Loucy (cell line): ENCODE data around the gene FAM135A.

Source experiments
- H2AFZ ChIP-seq: fragments of 200-600 bp; sonication (generic); 2 replicates; pipeline ENCODE4 v1.6.0; 2016; ENCODE audit warnings: antibody characterized with exemption, mild to moderate bottlenecking, low read length, moderate library complexity
- H3F3A ChIP-seq: fragments of 200-600 bp; 2 replicates; pipeline ENCODE4 v1.6.0; 2016; ENCODE audit warnings: antibody characterized with exemption, low read depth, mild to moderate bottlenecking
- H3K27me3 ChIP-seq: fragments of 200-600 bp; sonication (generic); 2 replicates; pipeline ENCODE4 v1.6.1; 2014; ENCODE audit warnings: low read length, mild to moderate bottlenecking; ENCODE audit not compliant: insufficient read depth, poor library complexity, severe bottlenecking
- H3K36me3 ChIP-seq: fragments of 200-600 bp; sonication (generic); 2 replicates; pipeline ENCODE4 v1.6.1; 2016; ENCODE audit warnings: low read length; ENCODE audit not compliant: insufficient read depth
- H3K4me1 ChIP-seq: fragments of 200-600 bp; sonication (generic); 2 replicates; pipeline ENCODE4 v1.5.1; 2014; ENCODE audit warnings: low read length, mild to moderate bottlenecking; ENCODE audit not compliant: insufficient read depth, poor library complexity, severe bottlenecking
- H3K4me2 ChIP-seq: fragments of 200-600 bp; sonication (generic); 2 replicates; pipeline ENCODE4 v1.6.0; 2014; ENCODE audit warnings: antibody characterized with exemption, low read length, low read depth, mild to moderate bottlenecking; ENCODE audit not compliant: poor library complexity, severe bottlenecking
- H3K4me3 ChIP-seq: fragments of 200-600 bp; sonication (generic); 2 replicates; pipeline ENCODE4 v1.5.1; 2014; ENCODE audit warnings: low read length, mild to moderate bottlenecking, mixed read lengths; ENCODE audit not compliant: poor library complexity, severe bottlenecking
- H3K79me2 ChIP-seq: fragments of 200-600 bp; sonication (generic); 2 replicates; pipeline ENCODE4 v1.6.1; 2014; ENCODE audit warnings: low read length; ENCODE audit not compliant: insufficient read depth
- H3K9ac ChIP-seq: fragments of 200-600 bp; sonication (generic); 2 replicates; pipeline ENCODE4 v1.6.0; 2014; ENCODE audit warnings: mild to moderate bottlenecking, low read depth, low read length, moderate library complexity; ENCODE audit not compliant: poor library complexity, severe bottlenecking
- H3K9me2 ChIP-seq: fragments of 200-600 bp; sonication (generic); replicated peaks from 2 replicates; pipeline ENCODE4 v1.6.1; 2016; ENCODE audit warnings: low read depth, low read length, mixed read lengths
- H3K9me3 ChIP-seq: fragments of 200-600 bp; sonication (generic); 2 replicates; pipeline ENCODE4 v1.6.1; 2014; ENCODE audit warnings: mild to moderate bottlenecking, antibody characterized with exemption, low read length, low read depth; ENCODE audit not compliant: insufficient read depth
- H4K20me1 ChIP-seq: fragments of 200-600 bp; sonication (generic); 2 replicates; pipeline ENCODE4 v1.6.0; 2014; ENCODE audit warnings: antibody characterized with exemption, low read length, mild to moderate bottlenecking; ENCODE audit not compliant: insufficient read depth, poor library complexity, severe bottlenecking
- EZH2phosphoT487 ChIP-seq: fragments of 200-600 bp; IDR thresholded peaks from 2 replicates; pipeline ENCODE4 v1.6.1; 2018; ENCODE audit warnings: antibody characterized with exemption, mild to moderate bottlenecking, moderate library complexity, borderline replicate concordance
- TF ChIP-seq, protein P1 (sequence below): fragments of 200-600 bp; sonication (generic); conservative IDR thresholded peaks from 2 replicates; pipeline ENCODE4 v1.5.1; 2014; ENCODE audit warnings: mild to moderate bottlenecking, antibody characterized with exemption, low read length

The FAM135A gene

DNA sequence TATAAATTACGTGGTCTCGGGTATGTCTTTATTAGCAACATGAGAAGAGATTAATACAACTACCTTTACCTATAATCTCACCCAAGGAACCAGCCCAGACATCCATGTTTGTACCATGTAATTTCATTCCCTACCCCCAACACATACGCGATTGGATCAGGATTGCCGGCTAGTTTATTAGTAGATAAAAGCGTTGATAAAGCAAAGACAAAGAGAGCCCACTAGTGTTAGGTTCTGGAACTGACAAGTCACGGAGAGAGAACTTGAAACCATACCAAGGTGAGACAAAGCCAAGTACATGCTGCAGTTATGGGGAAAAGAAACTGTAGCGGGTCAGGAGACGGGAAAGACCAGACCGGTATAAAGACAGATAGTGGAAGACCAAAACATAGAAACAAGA lies 37.4 kb upstream of the FAM135A start:
- H3K4me3 ChIP-seq = no peak overlapping the region
- H3K4me2 ChIP-seq = no peak overlapping the region
- H3F3A ChIP-seq = no peaks in the 10 kb centered on the region
- H3K4me1 ChIP-seq = no peaks in the 10 kb centered on the region
- TF ChIP-seq, protein P1, sequence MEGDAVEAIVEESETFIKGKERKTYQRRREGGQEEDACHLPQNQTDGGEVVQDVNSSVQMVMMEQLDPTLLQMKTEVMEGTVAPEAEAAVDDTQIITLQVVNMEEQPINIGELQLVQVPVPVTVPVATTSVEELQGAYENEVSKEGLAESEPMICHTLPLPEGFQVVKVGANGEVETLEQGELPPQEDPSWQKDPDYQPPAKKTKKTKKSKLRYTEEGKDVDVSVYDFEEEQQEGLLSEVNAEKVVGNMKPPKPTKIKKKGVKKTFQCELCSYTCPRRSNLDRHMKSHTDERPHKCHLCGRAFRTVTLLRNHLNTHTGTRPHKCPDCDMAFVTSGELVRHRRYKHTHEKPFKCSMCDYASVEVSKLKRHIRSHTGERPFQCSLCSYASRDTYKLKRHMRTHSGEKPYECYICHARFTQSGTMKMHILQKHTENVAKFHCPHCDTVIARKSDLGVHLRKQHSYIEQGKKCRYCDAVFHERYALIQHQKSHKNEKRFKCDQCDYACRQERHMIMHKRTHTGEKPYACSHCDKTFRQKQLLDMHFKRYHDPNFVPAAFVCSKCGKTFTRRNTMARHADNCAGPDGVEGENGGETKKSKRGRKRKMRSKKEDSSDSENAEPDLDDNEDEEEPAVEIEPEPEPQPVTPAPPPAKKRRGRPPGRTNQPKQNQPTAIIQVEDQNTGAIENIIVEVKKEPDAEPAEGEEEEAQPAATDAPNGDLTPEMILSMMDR = peak; percentile 75
- TF ChIP-seq EZH2phosphoT487 = no peak
- no peaks in the 10 kb centered on the region for H3K9me2 ChIP-seq
- no peaks in the 10 kb centered on the region for H3K36me3 ChIP-seq
- H4K20me1 ChIP-seq = no peaks in the 10 kb centered on the region
- H3K27me3 ChIP-seq = no peaks in the 10 kb centered on the region
- H2AFZ ChIP-seq = no peak overlapping the region
- H3K9ac ChIP-seq = no peak overlapping the region
- no peaks in the 10 kb centered on the region for H3K79me2 ChIP-seq
- no peaks in the 10 kb centered on the region for H3K9me3 ChIP-seq

DNA sequence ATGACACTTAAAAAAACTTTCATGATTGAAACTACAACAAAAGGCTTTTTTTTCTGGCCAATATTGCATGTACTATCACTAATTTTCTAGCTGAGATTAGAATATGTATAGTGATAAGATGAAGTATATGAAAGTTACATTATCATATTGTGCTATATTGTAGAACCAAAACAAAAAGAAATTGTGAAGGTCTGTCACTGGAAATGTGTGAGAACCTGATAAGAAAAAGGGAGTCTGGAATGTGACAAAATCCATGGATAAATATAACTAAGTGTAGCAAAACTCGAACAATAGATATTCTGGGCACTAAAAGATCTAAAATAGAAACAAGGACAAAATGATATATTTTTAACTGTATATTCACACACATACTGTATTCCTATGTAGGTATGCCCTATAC lies 36.7 kb upstream of the FAM135A start:
- Histone ChIP-seq H3K9ac (no peak overlapping the region), H2AFZ (no peak overlapping the region), H3K79me2 (no peaks in the 10 kb centered on the region), H3K4me1 (no peaks in the 10 kb centered on the region), H4K20me1 (no peaks in the 10 kb centered on the region), H3K4me3 (no peak overlapping the region), H3K9me3 (no peaks in the 10 kb centered on the region), H3K27me3 (no peaks in the 10 kb centered on the region), H3K9me2 (no peaks in the 10 kb centered on the region), H3K4me2 (no peak overlapping the region), H3F3A (no peaks in the 10 kb centered on the region), H3K36me3 (no peaks in the 10 kb centered on the region)
- TF ChIP-seq, protein P1 = no peak
- TF ChIP-seq EZH2phosphoT487 = no peak

GRCh38 chr6:70377372-70377771 lies 35.9 kb upstream of the FAM135A start:
- TF ChIP-seq, protein P1 = no peak
- TF ChIP-seq EZH2phosphoT487 = no peak

More at GRCh38 chr6:70377372-70377771, 35.9 kb upstream of the FAM135A start:
- no peak overlapping the region for H3K9ac ChIP-seq
- H3K4me1 ChIP-seq = no peaks in the 10 kb centered on the region
- no peaks in the 10 kb centered on the region for H3K36me3 ChIP-seq
- H3K9me2 ChIP-seq = no peaks in the 10 kb centered on the region
- no peak overlapping the region for H3K4me2 ChIP-seq
- H3K4me3 ChIP-seq = no peak overlapping the region
- H2AFZ ChIP-seq = no peak overlapping the region
- no peaks in the 10 kb centered on the region for H3K27me3 ChIP-seq
- H3K79me2 ChIP-seq = no peaks in the 10 kb centered on the region
- no peaks in the 10 kb centered on the region for H4K20me1 ChIP-seq
- H3F3A ChIP-seq = no peaks in the 10 kb centered on the region
- H3K9me3 ChIP-seq = no peaks in the 10 kb centered on the region
